CD14-positive monocyte (primary cell): ENCODE data around the gene TMCO4. TPM values are rescaled to one million over a fixed set of nuclear protein-coding genes. Genes with fewer than 3 reads are reported as not detected.

Experiments used
- DNase-seq, 3 donors: peaks; one replicate each; pipeline ENCODE4 v3.0.0-alpha.2; 2011 to 2022
- H2AFZ ChIP-seq: 2 replicates; pipeline ENCODE4 v1.6.0; 2012; ENCODE audit warnings: mild to moderate bottlenecking, low read depth, low read length, inconsistent platforms; ENCODE audit not compliant: insufficient read depth, poor library complexity, severe bottlenecking
- H3K27ac ChIP-seq, 2 donors: 1 replicate in 1 of 2; 2 replicates in 1 of 2; pipeline ENCODE4 v1.5.1; 2012 to 2013; ENCODE audit warnings: low read length in 2 of 2, control low read depth in 1 of 2, inconsistent platforms in 1 of 2, low read depth in 1 of 2, mild to moderate bottlenecking in 1 of 2
- H3K27me3 ChIP-seq, 2 donors: one replicate each; pipeline versions ENCODE4 v1.6.0 to v1.6.1; 2011 to 2013; ENCODE audit warnings: low read length in 2 of 2; ENCODE audit not compliant: control insufficient read depth in 2 of 2, insufficient read depth in 2 of 2
- H3K36me3 ChIP-seq, 2 donors: replicated peaks in 1 of 2; 1 replicate in 1 of 2; 2 replicates in 1 of 2; pipeline versions ENCODE4 v1.5.1 to v1.6.1; 2012 to 2013; ENCODE audit warnings: low read length in 2 of 2, control low read depth in 1 of 2, inconsistent platforms in 1 of 2, mild to moderate bottlenecking in 1 of 2; ENCODE audit not compliant: insufficient read depth in 2 of 2, control insufficient read depth in 1 of 2
- H3K4me1 ChIP-seq, 2 donors: 1 replicate in 1 of 2; 2 replicates in 1 of 2; pipeline versions ENCODE4 v1.5.1 to v1.6.1; 2012 to 2013; ENCODE audit warnings: low read length in 2 of 2, control low read depth in 1 of 2, inconsistent platforms in 1 of 2, mild to moderate bottlenecking in 1 of 2, moderate library complexity in 1 of 2; ENCODE audit not compliant: insufficient read depth in 2 of 2, control insufficient read depth in 1 of 2
- H3K4me2 ChIP-seq: replicated peaks from 2 replicates; pipeline ENCODE3; 2012; ENCODE audit warnings: low read length, moderate library complexity, mild to moderate bottlenecking; ENCODE audit not compliant: poor library complexity, severe bottlenecking; ENCODE audit errors: extremely low read depth
- H3K4me3 ChIP-seq, 3 experiments: fragments of 200-600 bp in 1 of 3; sonication (generic) in 1 of 3; replicated peaks in 1 of 3; 1 replicate in 2 of 3; 2 replicates in 1 of 3; pipeline ENCODE4 v1.5.1; 2011 to 2013; ENCODE audit warnings: low read length in 3 of 3, mild to moderate bottlenecking in 3 of 3, control low read depth in 2 of 3, low read depth in 2 of 3, inconsistent platforms in 1 of 3, moderate library complexity in 1 of 3
- H3K79me2 ChIP-seq: 2 replicates; pipeline ENCODE4 v1.6.0; 2012; ENCODE audit warnings: mild to moderate bottlenecking, control low read depth, inconsistent platforms, low read length, moderate library complexity; ENCODE audit not compliant: insufficient read depth
- H3K9ac ChIP-seq: 2 replicates; pipeline ENCODE4 v1.6.0; 2017; ENCODE audit warnings: low read length, mild to moderate bottlenecking; ENCODE audit not compliant: insufficient read depth, poor library complexity, severe bottlenecking
- H3K9me3 ChIP-seq, 2 donors: replicated peaks in 1 of 2; 1 replicate in 1 of 2; 2 replicates in 1 of 2; pipeline versions ENCODE4 v1.5.1 to v1.6.1; 2012 to 2013; ENCODE audit warnings: low read length in 2 of 2, control low read depth in 1 of 2; ENCODE audit not compliant: control insufficient read depth in 1 of 2, insufficient read depth in 1 of 2
- H4K20me1 ChIP-seq: 2 replicates; pipeline ENCODE4 v1.6.0; 2012; ENCODE audit warnings: mild to moderate bottlenecking, low read length, control low read depth, moderate library complexity; ENCODE audit not compliant: insufficient read depth
- H3K27ac Mint-ChIP-seq, 7 donors: one replicate each; pipeline ENCODE4 v1.8.0; 2020; ENCODE audit warnings: mild to moderate bottlenecking in 7 of 7, mixed read lengths in 7 of 7, moderate library complexity in 6 of 7, inconsistent platforms in 2 of 7
- H3K27me3 Mint-ChIP-seq, 3 donors: one replicate each; pipeline ENCODE4 v1.8.0; 2021 to 2022; ENCODE audit warnings: low read depth in 3 of 3, mild to moderate bottlenecking in 3 of 3, mixed read lengths in 3 of 3, moderate library complexity in 3 of 3, inconsistent platforms in 1 of 3
- H3K36me3 Mint-ChIP-seq, 2 donors: one replicate each; pipeline ENCODE4 v1.8.0; 2020; ENCODE audit warnings: mixed read lengths in 2 of 2, inconsistent platforms in 1 of 2, mild to moderate bottlenecking in 1 of 2
- H3K4me1 Mint-ChIP-seq: one replicate; pipeline ENCODE4 v1.8.0; 2020; ENCODE audit warnings: mild to moderate bottlenecking, mixed read lengths
- H3K4me3 Mint-ChIP-seq, 2 donors: one replicate each; pipeline ENCODE4 v1.8.0; 2020; ENCODE audit warnings: mild to moderate bottlenecking in 2 of 2, mixed read lengths in 2 of 2, moderate library complexity in 1 of 2
- H3K9me3 Mint-ChIP-seq, 7 donors: one replicate each; pipeline ENCODE4 v1.8.0; 2020 to 2022; ENCODE audit warnings: mixed read lengths in 7 of 7, mild to moderate bottlenecking in 6 of 7, moderate library complexity in 6 of 7, inconsistent platforms in 2 of 7
- CTCF ChIP-seq: fragments of 200-600 bp; IDR thresholded peaks from one replicate; pipeline ENCODE4 v1.8.0; 2022; ENCODE audit warnings: antibody characterized with exemption, mild to moderate bottlenecking
- WGBS: methylation state at CpG from one replicate; pipeline ENCODE4 v1.1.5; 2013; ENCODE audit warnings: missing lambda C conversion rate; ENCODE audit not compliant: insufficient coverage; 5-methylcytosine and 5-hydroxymethylcytosine counted together
- intact Hi-C, 2 donors: fragments of 100-400 bp; cut with micrococcal nuclease; formaldehyde crosslinking; loops; one replicate each; pipeline versions ENCODE4 v1.15.0 to v1.15.1; 2023
- polyA plus RNA-seq, 3 donors: library from polyadenylated mRNA; depleted of rRNA in 1 of 3; unstranded in 2 of 3; stranded (reverse) in 1 of 3; fragments of 300-500 nt in 2 of 3; fragments of >200 nt in 1 of 3; fragmentation: Illumina TruSeq in 2 of 3; gene quantifications; 1 replicate in 2 of 3; 2 replicates in 1 of 3; pipeline ENCODE4 v1.2.3, GENCODE V29; 2012 to 2021

TMCO4 gene
- polyA plus RNA-seq, 3 donors, result 6.9 to 10.1 (median 7.9) TPM

- Histone ChIP-seq H3K4me2 (no peak overlapping the region), H3K9ac (no peak overlapping the region), H3K27me3 (no peaks in the 10 kb centered on the region), H3K36me3 (peaks cover 3 to 42% of the 10 kb centered on the region in 2 donors), H3K9me3 (no peaks in the 10 kb centered on the region), H3K79me2 (no peaks in the 10 kb centered on the region), H3K4me3 (no peak overlapping the region), H4K20me1 (no peaks in the 10 kb centered on the region), H3K27ac (no peak overlapping the region), H2AFZ (no peak overlapping the region), H3K4me1 (no peaks in the 10 kb centered on the region)
- WGBS, result no CpG with 5 or more reads among the region's 4 CpGs
- DNase-seq, result no peak
- Mint-ChIP-seq H3K27me3 (no peaks in the 10 kb centered on the region), H3K27ac (peak overlapping the region in 1 of 7 donors; percentile 64), H3K9me3 (no peaks in the 10 kb centered on the region), H3K4me3 (no peak overlapping the region), H3K36me3 (peaks cover 35 to 40% of the 10 kb centered on the region in 2 donors), H3K4me1 (no peaks in the 10 kb centered on the region)
- intact Hi-C loops, result no loop called here
- TF ChIP-seq CTCF, result no peak
Observed at GRCh38 chr1:19723874-19724273, 75.8 kb downstream of the TMCO4 start.

- no peaks in the 10 kb centered on the region for H3K79me2 ChIP-seq
- intact Hi-C loops, result no loop called here
- H2AFZ ChIP-seq, result no peak overlapping the region
- H3K4me1 ChIP-seq, result no peaks in the 10 kb centered on the region
- H3K27me3 Mint-ChIP-seq, result peaks cover 0 to 2% (median 0%) of the 10 kb centered on the region in 3 donors
- no peaks in the 10 kb centered on the region for H3K9me3 Mint-ChIP-seq
- no peak for DNase-seq
- no peak overlapping the region for H3K4me2 ChIP-seq
- H3K9me3 ChIP-seq, result no peaks in the 10 kb centered on the region
- H3K27ac Mint-ChIP-seq, result peak overlapping the region in 1 of 7 donors; percentile 17
- no peaks in the 10 kb centered on the region for H3K4me1 Mint-ChIP-seq
- H3K9ac ChIP-seq, result no peak overlapping the region
- H3K36me3 ChIP-seq, result peaks cover 0 to 23% of the 10 kb centered on the region in 2 donors
- H3K4me3 Mint-ChIP-seq, result no peak overlapping the region
- TF ChIP-seq CTCF, result no peak
- H3K27ac ChIP-seq, result no peak overlapping the region
- no peaks in the 10 kb centered on the region for H3K27me3 ChIP-seq
- H4K20me1 ChIP-seq, result no peaks in the 10 kb centered on the region
- H3K4me3 ChIP-seq, result no peak overlapping the region
- WGBS, result no CpG with 5 or more reads among the region's 4 CpGs
- peaks cover 18% of the 10 kb centered on the region in 2 donors for H3K36me3 Mint-ChIP-seq
Observed at GRCh38 chr1:19720973-19721372, 78.7 kb downstream of the TMCO4 start.
